ENCODE data around the gene SBNO2.

DNA sequence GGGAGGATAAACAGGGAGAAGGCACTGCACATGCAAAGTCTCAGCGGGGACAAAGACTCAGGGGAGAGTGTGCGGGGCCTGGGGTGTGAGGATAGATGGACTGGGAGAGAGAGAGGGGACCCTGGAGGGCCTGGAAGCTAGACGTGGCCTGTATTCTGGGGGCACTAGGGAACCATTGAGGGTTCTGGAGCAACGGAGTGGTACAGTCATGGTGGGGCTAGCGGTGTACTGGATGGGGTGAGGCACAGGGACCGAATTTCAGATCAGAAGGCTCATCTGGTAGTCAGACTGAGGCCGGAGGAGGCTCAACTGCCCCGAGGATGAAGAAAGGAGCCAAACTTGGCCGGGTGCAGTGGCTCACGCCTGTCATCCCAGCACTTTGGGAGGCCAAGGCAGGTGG is 8.0 kb upstream of the SBNO2 start:
- TF ChIP-seq, protein P1, sequence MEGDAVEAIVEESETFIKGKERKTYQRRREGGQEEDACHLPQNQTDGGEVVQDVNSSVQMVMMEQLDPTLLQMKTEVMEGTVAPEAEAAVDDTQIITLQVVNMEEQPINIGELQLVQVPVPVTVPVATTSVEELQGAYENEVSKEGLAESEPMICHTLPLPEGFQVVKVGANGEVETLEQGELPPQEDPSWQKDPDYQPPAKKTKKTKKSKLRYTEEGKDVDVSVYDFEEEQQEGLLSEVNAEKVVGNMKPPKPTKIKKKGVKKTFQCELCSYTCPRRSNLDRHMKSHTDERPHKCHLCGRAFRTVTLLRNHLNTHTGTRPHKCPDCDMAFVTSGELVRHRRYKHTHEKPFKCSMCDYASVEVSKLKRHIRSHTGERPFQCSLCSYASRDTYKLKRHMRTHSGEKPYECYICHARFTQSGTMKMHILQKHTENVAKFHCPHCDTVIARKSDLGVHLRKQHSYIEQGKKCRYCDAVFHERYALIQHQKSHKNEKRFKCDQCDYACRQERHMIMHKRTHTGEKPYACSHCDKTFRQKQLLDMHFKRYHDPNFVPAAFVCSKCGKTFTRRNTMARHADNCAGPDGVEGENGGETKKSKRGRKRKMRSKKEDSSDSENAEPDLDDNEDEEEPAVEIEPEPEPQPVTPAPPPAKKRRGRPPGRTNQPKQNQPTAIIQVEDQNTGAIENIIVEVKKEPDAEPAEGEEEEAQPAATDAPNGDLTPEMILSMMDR (conservative IDR thresholded peaks at IDR 0.05; ENCODE audit: low read length), result no peak
- no peak for TF ChIP-seq EZH2phosphoT487 (IDR thresholded peaks at IDR 0.05; ENCODE audit: borderline replicate concordance)

Measured in Loucy (cell line).